GM21447 (cell line): ENCODE measurements around the gene PDLIM7.
"Not testable (repeated sequence)": the region's sequence is repeated elsewhere in the genome, so short reads cannot be mapped to it uniquely, and the experiment has no call there.

ENCODE experiments used
- ATAC-seq: cut with Tn5 transposase; IDR thresholded peaks from one replicate; pipeline ENCODE4 v1.9.1; 2021; ENCODE audit not compliant: unreplicated experiment

PDLIM7 gene

DNA sequence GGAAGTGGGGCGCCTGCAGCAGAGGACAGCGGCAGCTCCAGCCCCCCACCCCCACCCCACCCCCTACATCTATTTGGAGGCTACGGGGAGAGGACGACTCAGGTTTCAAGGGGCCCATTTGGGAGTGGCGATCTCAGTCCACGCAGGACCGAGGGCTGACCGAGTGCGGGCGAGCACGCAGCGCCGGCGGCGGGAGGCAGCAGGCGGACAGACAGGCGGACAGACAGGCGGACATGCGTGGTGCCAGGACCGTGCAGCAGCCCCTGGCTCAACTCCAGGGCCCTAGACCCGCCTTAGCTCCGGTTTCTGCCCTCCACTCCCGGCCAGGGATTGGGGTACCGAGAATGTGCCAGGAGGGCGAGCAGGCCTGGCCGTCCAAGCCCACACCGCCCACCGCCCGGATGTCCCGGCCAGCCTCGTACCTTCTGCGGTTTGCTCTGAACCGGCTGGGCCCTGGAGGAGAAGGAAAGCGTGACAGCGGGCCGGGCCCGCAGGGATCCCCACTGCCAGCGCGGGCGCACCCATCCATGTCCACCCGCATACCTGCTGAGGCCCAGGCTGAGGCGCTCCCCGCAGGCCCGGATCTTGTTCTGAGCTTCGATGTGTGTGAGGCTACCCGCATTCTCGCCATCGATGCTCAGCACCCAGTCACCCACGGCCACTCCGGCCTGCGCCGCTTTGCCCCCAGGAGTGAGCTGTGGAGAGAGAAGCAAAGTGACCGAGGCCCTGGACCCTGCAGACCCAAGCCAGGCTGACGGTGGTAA lies 5.2 kb downstream of the PDLIM7 start:
- ATAC-seq: no peak

DNA sequence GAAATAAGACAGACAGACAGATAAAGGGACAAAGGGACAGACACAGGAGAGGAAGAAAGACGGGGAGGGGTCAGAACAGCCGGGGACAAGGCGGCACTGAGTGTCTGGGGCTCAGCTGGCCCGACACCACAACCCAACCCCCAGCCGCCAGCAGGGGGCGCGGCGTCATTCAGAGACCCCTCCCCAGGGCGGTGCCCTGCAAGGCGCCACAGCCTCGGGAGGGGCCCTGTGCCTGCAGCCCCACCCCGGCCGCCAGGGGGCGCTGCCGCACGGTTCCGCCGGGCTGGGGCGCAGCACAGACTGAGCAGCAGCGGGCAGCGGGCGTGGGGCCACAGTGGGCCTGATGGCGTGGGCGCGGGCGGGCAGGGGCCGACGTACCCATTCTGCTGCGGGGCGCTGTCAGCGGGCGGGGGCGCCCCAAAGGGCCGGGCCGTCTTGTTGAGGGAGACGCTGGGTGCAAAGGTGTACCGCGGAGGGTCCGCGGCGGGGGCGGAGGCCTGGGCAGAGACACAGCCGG lies 5.9 kb downstream of the PDLIM7 start:
- ATAC-seq: no peak

DNA sequence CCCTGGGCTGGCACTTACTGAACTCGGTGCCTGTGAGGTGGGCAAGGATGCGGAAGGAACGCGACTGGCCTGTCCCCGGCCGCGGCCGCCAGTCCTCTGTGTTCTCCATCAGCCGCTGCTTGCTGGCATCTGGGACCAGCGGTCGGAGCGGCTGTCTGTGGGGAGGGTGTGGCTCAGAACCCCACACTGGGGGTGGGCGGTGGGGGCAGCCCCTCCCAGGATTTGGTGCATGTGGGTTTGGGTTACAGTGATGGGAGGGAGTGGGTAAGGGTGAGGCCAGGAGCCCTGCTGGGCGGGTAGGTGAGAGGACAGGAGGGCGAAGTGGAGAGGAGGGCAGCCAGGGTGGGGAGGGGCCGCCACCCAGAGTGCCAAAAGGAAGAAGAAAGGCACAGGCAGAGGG lies 6.4 kb downstream of the PDLIM7 start:
- no peak for ATAC-seq

DNA sequence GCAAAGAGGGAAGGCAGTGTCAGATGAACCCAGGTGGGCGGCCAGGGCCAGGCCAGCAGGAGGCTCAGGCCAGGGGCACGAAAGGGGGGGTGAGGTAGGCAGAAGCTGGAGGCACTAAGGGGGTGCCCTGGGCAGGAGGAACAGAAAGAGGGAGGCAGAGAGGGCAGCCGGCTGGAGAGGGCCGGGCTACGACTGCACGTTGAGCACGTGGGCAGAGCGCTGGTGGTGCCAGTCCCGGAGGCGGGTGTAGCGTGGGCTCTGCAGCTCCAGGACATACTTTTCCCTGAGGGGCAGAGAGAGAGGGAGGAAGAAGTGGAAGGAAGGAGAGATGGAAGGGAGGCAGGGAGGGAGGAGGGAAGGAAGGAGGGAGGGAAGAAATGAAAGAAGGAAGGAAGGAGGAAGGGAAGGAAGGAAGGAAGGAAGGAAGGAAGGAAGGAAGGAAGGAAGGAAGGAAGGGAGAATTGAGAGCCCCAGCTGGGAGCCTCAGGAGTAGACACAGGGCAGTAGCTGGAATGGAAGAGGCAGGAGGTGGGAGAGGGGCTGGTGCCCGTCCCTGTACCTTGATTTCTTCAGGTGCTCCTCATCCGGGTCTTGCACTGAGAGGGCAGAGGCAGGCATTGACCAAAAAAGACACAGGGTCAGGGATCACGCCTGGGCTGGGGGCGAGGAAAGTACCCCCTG lies 7.0 kb downstream of the PDLIM7 start:
- no peak for ATAC-seq

DNA sequence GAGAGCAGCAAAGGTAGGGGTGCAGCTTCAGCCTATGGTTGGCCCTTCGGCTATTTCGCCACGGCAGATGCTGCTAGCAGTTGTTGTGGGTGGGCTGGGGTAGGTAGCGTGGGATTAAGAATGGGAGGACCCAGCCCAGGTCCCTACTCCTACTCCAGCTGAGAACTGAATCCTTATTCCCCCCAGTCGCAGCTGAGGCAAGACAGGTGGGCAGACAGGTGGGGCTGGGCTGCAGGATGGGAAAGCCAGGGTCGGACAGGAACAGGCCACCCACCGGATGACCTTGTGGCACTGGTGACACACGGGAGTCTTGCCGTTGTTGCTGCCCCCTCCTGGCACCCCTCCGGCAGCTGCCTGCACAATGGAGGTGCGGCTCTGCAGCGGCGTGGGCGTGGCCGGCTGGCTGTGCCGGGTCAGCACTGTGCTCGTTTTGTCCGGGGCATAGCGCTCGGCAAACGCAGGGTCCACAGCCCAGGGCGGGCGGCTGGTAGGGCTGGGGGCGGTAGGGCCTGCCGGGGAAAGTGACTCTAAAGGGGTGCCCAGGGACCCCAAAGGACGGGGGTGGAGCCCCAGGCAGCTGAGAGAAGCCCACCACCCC lies 8.2 kb downstream of the PDLIM7 start:
- ATAC-seq: no peak

DNA sequence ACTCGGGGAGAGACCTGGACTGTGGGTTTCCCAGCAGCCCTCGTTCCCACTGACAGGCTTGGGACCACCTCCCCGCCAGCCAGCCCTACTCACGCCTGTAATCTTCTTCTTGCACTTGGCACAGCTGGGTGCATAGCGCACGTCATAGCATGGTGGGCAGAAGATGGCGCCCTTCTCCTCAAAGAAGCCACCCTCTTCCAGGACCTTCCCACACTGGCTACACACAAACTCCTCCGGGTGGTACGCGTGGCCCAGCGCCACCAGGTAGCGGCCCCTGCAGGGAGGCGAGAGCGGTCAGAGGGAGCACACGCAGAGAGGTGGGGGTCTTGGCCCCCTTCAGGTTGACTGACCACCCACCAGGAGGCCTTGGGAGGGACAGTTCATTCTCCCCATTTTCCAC lies 9.4 kb downstream of the PDLIM7 start:
- ATAC-seq: no peak

DNA sequence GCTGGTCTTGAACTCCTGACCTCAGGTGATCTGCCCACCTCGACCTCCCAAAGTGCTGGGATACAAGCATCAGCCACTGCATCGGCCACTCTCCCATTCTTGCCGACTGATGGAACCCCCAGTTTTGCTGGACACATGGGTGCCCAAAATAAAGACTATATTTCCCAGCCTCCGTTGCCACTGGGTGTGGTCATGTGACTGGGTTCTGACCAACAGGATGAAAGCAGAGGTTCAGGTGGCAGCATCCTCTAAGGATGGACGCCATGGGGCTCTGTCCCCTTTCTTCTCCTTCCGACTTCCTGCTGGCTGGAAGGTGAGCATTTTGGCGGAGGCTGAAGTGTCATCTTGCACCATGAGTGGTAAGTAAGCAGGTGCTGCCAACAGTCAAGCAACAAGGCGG lies 10.3 kb downstream of the PDLIM7 start:
- ATAC-seq: no peak

DNA sequence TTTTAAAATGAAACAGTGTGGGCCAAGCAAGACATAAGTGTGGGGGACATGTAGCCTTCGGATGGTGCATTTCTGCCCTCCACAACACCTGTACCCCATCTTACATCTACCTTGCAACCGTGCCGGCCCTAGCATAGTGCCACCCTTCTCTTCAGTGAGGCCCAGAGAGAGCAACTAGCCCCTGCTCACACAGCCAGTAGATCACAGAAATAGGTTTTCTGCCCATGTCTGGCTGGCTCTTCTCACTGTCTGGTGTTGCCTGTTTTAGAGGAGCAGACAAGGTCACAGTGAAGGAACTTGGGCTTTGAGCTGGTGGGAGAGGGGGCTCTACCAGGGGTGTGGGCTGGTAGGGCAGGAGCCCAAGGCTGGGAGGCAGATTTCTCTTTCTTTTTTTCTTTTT lies 11.1 kb downstream of the PDLIM7 start:
- ATAC-seq: no peak

DNA sequence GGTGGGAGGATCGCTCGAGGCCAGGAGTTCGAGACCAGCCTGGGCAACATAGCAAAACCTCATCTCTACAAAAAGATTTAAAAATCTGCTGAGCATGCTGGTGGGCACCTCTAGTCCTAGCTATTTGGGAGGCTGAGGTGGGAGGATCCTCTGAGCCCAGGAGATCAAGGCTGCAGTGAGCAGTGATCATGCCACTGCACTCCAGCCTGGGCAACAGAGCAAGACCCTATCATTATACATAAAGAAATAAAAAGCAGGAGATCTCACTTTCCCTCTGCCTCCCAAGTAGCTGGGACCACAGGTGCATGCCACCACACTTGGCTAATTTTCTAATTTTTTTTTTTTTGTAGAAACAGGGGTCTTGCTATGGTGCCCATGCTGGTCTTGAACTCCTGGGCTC lies 11.7 kb downstream of the PDLIM7 start:
- ATAC-seq: not testable (repeated sequence)

DNA sequence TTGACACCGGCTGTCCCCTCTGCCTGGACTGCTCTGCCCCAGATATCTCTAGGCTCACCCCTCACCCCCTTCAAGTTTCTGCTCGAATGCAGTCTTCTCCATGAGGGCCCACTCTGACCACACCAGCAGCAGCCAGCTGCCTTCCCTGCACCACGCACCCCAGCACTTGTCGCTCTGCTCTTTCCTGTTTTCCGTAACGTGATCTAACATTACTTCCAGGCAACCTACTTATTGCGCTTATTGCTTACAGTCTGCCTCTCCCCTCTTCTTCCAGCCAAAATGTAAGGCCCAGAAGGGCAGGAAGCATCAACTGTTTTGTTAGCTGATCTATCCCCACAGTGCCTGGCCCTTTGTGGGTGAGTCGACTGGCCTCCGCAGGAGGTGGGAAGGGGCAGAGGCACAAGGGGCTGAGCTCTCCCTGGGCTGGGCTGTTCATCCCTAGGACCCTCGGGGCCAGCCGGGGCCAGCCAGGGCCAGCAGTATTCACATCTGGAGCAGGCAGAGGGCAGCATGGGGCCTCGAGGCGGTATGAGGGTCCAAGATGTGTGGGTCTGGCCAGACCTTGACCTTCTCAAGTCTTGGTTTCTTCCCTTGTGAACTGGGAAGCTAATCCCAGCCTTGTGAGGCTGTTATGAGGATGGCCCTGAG lies 12.4 kb downstream of the PDLIM7 start:
- no peak for ATAC-seq

DNA sequence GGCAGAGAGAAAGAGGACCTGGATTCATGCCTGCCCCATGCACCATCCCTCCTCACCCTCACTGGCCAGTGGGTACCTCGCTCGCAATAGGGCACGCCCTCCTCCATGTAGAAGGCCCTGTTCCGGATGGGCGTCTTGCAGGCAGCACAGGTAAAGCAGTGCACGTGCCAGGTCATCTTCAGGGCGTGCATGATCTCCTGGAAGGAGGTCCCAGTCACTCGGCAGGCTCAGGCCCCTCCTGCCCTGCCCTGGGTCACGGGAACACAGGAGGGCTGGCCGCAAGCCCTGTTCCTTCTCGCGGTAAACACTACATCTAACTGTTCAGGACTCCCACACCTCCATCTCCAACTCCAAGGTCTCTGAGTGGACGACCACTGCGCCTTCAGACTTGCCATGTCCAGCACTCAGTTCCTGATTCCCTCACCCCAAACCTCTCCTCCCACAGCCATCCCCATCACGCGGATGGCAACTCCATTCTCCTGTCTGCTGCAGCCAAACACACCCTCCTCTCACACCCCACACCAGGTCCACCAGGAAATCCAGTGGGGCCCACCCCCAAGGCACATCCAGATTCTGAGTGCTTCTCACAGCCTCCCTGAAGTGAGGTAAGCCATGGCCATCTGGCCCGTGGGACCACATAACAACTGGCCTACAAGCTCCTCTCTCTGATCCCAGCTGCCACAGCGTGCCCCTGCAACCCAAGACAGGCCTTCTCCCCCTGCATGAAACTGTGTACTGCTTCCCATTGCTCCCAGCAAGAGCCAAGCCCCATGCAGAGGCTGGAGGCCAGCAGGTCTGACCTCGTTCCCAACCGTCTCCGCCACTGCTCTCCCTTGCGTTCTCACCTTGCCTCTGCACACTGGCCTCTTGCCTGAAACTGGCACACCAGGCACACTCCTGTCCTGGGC lies 13.2 kb downstream of the PDLIM7 start:
- no peak for ATAC-seq

DNA sequence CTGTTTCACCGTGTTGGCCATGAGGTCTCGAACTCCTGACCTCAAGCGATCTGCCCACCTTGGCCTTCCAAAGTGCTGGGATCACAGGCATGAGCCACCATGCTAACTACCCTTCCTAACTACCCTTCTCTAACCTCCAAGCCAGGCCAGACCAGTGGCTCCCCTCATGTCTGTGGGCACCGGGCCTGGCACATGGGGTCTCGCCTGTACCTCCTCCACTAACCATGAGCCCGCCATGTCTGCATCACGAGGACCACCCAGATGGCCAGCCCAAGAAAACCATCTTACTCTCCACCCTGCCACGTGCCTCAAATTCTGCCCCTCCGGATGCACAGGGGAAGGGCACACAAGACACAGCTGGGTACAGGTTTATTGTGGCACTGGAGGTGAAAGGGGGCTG lies 14.4 kb downstream of the PDLIM7 start:
- ATAC-seq: no peak

DNA sequence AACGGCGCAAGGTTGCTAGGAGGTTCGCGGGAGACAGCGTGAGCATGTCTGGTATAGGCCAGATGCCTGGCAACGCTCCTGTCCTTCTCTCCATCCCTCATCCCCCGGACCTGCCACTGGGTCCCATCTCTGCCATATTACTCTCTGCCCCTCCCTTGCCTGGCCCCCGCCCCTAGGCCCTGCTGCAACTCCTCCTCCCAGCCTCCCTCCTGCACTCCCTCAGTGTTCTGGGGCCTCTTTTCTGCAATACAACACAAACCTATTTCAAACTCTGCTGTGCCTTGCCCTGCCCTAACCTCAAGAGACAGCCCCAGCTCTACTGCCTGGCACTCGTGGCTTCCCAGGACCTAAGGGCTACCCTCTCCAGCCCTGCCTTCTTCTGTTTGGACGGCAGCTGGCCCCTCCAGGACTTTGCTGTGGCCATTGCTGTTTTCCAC lies 15.0 kb downstream of the PDLIM7 start:
- ATAC-seq: no peak

DNA sequence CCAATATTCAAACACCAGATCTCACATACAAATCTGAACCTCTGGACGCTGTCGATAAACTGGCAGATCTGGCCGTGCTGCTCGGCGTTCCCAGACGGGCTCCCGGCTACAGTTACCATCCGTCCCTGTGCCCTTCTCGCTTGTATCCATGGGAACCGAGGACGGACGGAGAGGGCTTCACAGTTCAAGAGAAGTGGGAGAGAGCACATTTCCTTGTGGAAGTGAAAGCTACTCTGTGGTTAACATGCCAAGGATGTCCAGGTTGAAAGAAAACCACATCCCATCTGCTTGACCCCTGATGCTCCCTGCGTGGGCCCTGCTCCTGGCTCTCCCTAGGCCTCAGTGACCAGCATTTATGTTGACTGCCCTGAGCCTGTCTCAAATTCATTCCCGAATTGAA lies 17.6 kb downstream of the PDLIM7 start:
- no peak for ATAC-seq

DNA sequence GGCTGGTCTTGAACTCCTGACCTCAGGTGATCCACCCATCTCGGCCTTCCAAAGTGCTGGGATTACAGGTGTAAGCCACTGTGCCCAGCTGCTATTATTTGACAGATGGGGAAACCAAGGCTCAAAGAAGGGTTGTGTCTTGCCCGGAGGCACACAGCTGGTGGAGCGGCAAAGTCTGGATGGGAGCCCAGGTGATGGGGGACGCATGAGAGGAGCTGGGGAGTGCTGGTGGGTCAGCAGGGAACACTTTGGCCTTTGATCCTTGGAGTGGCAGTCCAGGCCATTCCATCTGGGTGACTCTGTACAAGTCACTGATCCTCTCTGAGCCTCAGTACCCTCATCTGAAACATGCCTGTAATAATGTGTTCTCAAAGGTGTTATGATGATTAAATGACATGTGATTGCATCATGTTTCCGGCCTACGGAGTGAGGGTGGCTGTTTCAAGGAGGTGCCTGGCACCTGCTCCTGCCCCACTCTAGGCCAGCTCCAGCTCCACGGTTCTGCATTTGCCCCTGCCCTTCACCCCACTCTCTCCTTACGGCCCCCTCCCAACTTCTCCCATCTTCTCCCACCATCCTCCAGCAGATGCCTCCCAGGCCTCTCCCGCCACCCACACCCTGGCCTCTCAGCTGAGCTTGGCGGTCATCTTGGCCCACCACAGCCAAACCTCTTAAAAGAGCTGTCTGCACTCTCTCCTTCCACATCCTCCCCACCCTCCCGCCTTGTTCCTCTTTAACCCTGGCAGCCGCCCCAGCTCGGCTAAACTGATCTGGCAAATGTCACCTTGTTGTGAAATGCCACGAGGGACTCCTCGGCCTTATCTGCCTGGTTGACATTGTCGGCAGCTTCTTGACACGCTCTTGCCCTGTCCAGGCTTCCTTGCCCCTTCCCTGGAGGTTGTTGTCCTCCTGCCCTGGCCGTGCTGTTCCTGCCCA lies 18.4 kb downstream of the PDLIM7 start:
- no peak for ATAC-seq

DNA sequence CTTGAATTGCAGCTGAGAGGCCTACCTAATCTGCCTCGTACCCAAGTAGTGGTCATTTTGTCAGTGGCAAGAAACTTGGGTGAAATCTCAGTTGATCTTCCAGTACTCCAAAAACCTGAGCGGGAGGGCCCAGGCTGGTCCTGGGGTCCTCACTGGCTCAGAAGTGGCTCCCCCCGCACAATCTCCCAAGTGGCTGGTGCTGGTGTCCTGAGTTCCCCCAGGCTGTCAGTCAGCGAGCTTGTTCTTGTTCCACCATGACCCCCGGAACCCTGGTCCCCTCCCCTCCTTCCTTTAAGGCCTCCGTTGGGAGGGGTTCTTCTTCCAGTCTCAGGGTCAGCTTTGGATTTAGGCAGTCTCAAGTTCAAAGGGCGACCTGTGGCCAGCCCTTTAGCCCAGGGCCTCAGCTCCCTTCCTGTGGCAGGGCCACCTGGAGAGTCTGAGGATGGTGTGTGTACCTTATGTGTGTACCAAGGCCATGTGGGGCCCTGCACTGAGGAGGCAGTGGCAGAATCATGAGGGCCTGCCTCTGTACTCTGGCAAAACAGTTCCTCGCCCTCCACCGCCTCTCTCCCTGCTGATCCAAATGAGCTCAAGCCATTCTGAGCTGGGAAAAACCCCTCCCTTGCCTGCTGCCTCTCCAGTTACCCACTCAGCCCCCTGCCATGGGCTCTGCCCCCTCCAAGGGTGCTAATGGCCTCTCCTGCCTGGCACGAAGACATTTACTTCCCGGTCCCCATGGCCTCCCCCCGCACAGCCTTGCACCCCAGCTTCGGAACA lies 19.5 kb downstream of the PDLIM7 start:
- no peak for ATAC-seq

DNA sequence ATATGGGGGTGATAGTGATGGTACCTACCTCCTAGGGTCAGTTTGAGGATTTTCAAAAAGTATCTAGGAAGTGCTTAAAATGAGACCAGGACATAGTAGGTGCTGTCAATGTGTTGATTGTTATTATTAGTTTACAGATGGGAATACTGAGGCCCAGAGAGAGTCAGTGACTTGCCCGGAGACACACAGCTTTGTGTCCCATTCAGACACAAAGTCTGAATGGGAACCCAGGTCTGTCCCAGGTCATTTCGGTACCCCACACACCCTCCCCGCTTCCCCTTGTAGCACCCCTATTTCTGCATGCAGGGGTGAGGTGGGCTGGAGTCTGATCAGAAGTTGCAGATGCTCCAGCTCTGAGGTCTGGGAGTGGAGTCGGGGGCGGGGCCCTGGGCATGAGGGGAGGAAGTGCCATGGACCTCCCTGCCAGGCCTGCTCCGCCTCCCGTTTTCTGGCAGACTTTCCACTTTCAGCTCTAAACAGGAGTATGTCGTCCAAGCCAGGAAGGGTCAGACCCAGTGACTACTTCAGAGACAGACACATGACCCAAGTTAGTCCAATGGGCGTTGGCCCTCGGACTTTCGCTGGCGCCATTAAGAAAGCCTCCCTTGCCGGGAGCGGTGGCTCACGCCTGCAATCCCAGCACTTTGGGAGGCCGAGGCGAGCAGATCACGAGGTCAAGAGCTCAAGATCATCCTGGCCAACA lies 20.7 kb downstream of the PDLIM7 start:
- ATAC-seq: no peak
